ENCODE data around the gene PROSER2. TPM values are rescaled to one million over a fixed set of nuclear protein-coding genes. Genes with fewer than 3 reads are reported as not detected.

Gene PROSER2
- total and polyA plus RNA-seq, 2 of the 13 experiments (the other 11 are each of a cell fraction or from before 2014, with no cell fraction given), result 6.9 to 7.7 TPM

- no peak for TF ChIP-seq CSRNP1 (CRISPR knock-in tag; IDR thresholded peaks at IDR 0.05)
- no peak for TF ChIP-seq ZNF513 (CRISPR knock-in tag; conservative IDR thresholded peaks at IDR 0.05)
- TF ChIP-seq ZBTB10 (CRISPR knock-in tag; IDR thresholded peaks at IDR 0.05; ENCODE audit: borderline replicate concordance), result no peak
- no peak; the same call in 1 of the 2 replicates for TF ChIP-seq ZNF782 (CRISPR knock-in tag; IDR thresholded peaks at IDR 0.05; ENCODE audit: borderline replicate concordance)
- 0 out of 2 replicates have a peak, but pooled peaks have one; percentile 27 for TF ChIP-seq JUN (CRISPR knock-in tag; IDR thresholded peaks at IDR 0.05)
- TF ChIP-seq EEA1 (CRISPR knock-in tag; IDR thresholded peaks at IDR 0.05; ENCODE audit: borderline replicate concordance), result no peak
- TF ChIP-seq GLMP (CRISPR knock-in tag; IDR thresholded peaks at IDR 0.05; ENCODE audit: borderline replicate concordance), result no peak
- TF ChIP-seq E2F1 (CRISPR knock-in tag; IDR thresholded peaks at IDR 0.05), result no peak
- no peak for TF ChIP-seq ZNF382 (CRISPR knock-in tag; IDR thresholded peaks at IDR 0.05; ENCODE audit: borderline replicate concordance)
- no peak for TF ChIP-seq MZF1 (CRISPR knock-in tag; IDR thresholded peaks at IDR 0.05; ENCODE audit: borderline replicate concordance)
- TF ChIP-seq LBX2 (CRISPR knock-in tag; IDR thresholded peaks at IDR 0.05; ENCODE audit: borderline replicate concordance), result no peak
- TF ChIP-seq ARHGAP35 (CRISPR knock-in tag; IDR thresholded peaks at IDR 0.05; ENCODE audit: borderline replicate concordance), result no peak; the same call in 1 of the 2 replicates
- no peak for TF ChIP-seq MBD4 (IDR thresholded peaks at IDR 0.05; ENCODE audit: borderline replicate concordance, low read length)
- no peak for TF ChIP-seq ZNF138 (CRISPR knock-in tag; IDR thresholded peaks at IDR 0.05; ENCODE audit: low read depth)
- no peak for TF ChIP-seq DRAP1 (CRISPR knock-in tag; IDR thresholded peaks at IDR 0.05)
- no peak for TF ChIP-seq BCL6 (CRISPR knock-in tag; IDR thresholded peaks at IDR 0.05)
Measured at GRCh38 chr10:11823122-11823988, at the start of gene PROSER2 (continued).

All from HepG2 (cell line).